ENCODE results near the gene ADRA2A.

- no peak for TF ChIP-seq CTCF (IDR thresholded peaks at IDR 0.05)
- no peak for TF ChIP-seq POLR2A (IDR thresholded peaks at IDR 0.05)
Measured at GRCh38 chr10:111083222-111084095, 6.6 kb downstream of the ADRA2A start.

Data from heart left ventricle (tissue), 13 donors.